GM19328 (cell line): ENCODE data around the gene NEGR1.
"Not testable (repeated sequence)": the region's sequence is repeated elsewhere in the genome, so short reads cannot be mapped to it uniquely, and the experiment has no call there.

ENCODE experiments used
- ATAC-seq: cut with Tn5 transposase; IDR thresholded peaks from one replicate; pipeline ENCODE4 v1.9.1; 2021; ENCODE audit warnings: mild to moderate bottlenecking, moderate library complexity; ENCODE audit not compliant: unreplicated experiment

Gene NEGR1

GRCh38 chr1:72235931-72236330 is 46.4 kb downstream of the NEGR1 start:
- not testable (repeated sequence) for ATAC-seq

- ATAC-seq = no peak
Measured at GRCh38 chr1:72235062-72235461, 47.3 kb downstream of the NEGR1 start.

GRCh38 chr1:72230746-72231145 is 51.6 kb downstream of the NEGR1 start:
- ATAC-seq = no peak

- no peak for ATAC-seq
Measured at GRCh38 chr1:72229893-72230292, 52.4 kb downstream of the NEGR1 start.

- no peak for ATAC-seq
Measured at GRCh38 chr1:72227667-72228066, 54.7 kb downstream of the NEGR1 start.

GRCh38 chr1:72224506-72224905 is 57.8 kb downstream of the NEGR1 start:
- no peak for ATAC-seq

GRCh38 chr1:72221811-72222210 is 60.5 kb downstream of the NEGR1 start:
- no peak for ATAC-seq

- no peak for ATAC-seq
Measured at GRCh38 chr1:72218141-72218739, 64.1 kb downstream of the NEGR1 start.

- ATAC-seq = no peak
Measured at GRCh38 chr1:72207059-72207458, 75.3 kb downstream of the NEGR1 start.

- no peak for ATAC-seq
Measured at GRCh38 chr1:72202761-72203160, 79.6 kb downstream of the NEGR1 start.

- ATAC-seq = no peak
Measured at GRCh38 chr1:72197786-72198185, 84.6 kb downstream of the NEGR1 start.

GRCh38 chr1:72186733-72187307 is 95.5 kb downstream of the NEGR1 start:
- no peak for ATAC-seq

- ATAC-seq = no peak
Measured at GRCh38 chr1:72184099-72184701, 98.1 kb downstream of the NEGR1 start.

- ATAC-seq = no peak
Measured at GRCh38 chr1:72182859-72183258, 99.5 kb downstream of the NEGR1 start.

- ATAC-seq = no peak
Measured at GRCh38 chr1:72178266-72178665, 104.1 kb downstream of the NEGR1 start.

GRCh38 chr1:72177711-72178110 is 104.6 kb downstream of the NEGR1 start:
- ATAC-seq = no peak

- no peak for ATAC-seq
Measured at GRCh38 chr1:72170246-72170645, 112.1 kb downstream of the NEGR1 start.

- no peak for ATAC-seq
Measured at GRCh38 chr1:72166426-72166825, 115.9 kb downstream of the NEGR1 start.

GRCh38 chr1:72150508-72150907 is 131.8 kb downstream of the NEGR1 start:
- no peak for ATAC-seq

GRCh38 chr1:72141875-72142274 is 140.5 kb downstream of the NEGR1 start:
- no peak for ATAC-seq

- no peak for ATAC-seq
Measured at GRCh38 chr1:72140222-72140621, 142.1 kb downstream of the NEGR1 start.

- no peak for ATAC-seq
Measured at GRCh38 chr1:72137656-72138055, 144.7 kb downstream of the NEGR1 start.

GRCh38 chr1:72129869-72130268 is 152.5 kb downstream of the NEGR1 start:
- no peak for ATAC-seq
